K562 (cell line): ENCODE data around the gene TSPAN15. TPM values are rescaled to one million over a fixed set of nuclear protein-coding genes. Genes with fewer than 3 reads are reported as not detected.
A peak's percentile ranks its signal among the peaks of the same experiment; 100 is the strongest.

ENCODE experiments used
- AFF1 ChIP-seq, 2 experiments: fragments of 450-650 bp; IDR thresholded peaks; 2 replicates each; pipeline ENCODE4 v1.6.1; 2018; ENCODE audit warnings: mild to moderate bottlenecking in 2 of 2, low read depth in 1 of 2; ENCODE audit not compliant: partially characterized antibody in 2 of 2
- CEBPB ChIP-seq: fragments of 450-650 bp; IDR thresholded peaks from 2 replicates; pipeline ENCODE4 v1.6.1; 2016; ENCODE audit warnings: missing genetic modification characterization, missing compliant biosample characterization
- EWSR1 ChIP-seq: fragments of 450-650 bp; IDR thresholded peaks from 2 replicates; pipeline ENCODE4 v1.6.1; 2018; ENCODE audit warnings: borderline replicate concordance, mild to moderate bottlenecking, low read depth, moderate library complexity; ENCODE audit not compliant: partially characterized antibody
- FOSL1 ChIP-seq: fragments of 200-800 bp; sonication (Bioruptor generic); conservative IDR thresholded peaks from 2 replicates; pipeline ENCODE4 v1.6.1; 2016; ENCODE audit warnings: missing genetic modification characterization, missing compliant biosample characterization
- FOXJ3 ChIP-seq: sonication (generic); formaldehyde crosslinking; IDR thresholded peaks from 2 replicates; pipeline ENCODE4 v1.4.0; 2020; ENCODE audit warnings: mild to moderate bottlenecking, missing genetic modification reagents
- KDM1A ChIP-seq, 2 experiments: fragments of 450-650 bp; IDR thresholded peaks; 2 replicates each; pipeline ENCODE4 v1.6.1; 2016; ENCODE audit warnings: mild to moderate bottlenecking in 2 of 2
- NUFIP1 ChIP-seq: fragments of 450-650 bp; IDR thresholded peaks from 2 replicates; pipeline ENCODE4 v1.6.1; 2018; ENCODE audit not compliant: partially characterized antibody
- PPARD ChIP-seq: fragments of 250-450 bp; sonication (Bioruptor Pico); IDR thresholded peaks from 2 replicates; pipeline ENCODE4 v1.8.0; 2022; ENCODE audit warnings: inconsistent platforms, mild to moderate bottlenecking, moderate library complexity
- ZNF695 ChIP-seq: fragments of 450-650 bp; formaldehyde crosslinking; IDR thresholded peaks from 2 replicates; pipeline ENCODE4 v1.4.0; 2020; ENCODE audit warnings: mild to moderate bottlenecking, moderate library complexity
- ZNF696 ChIP-seq: fragments of 250-450 bp; sonication (Bioruptor Pico); conservative IDR thresholded peaks from 2 replicates; pipeline ENCODE4 v1.4.0; 2020; ENCODE audit warnings: mild to moderate bottlenecking, moderate library complexity
- polyA plus RNA-seq, 8 experiments: library from polyadenylated mRNA; depleted of rRNA in 4 of 8; stranded (reverse) in 5 of 8; unstranded in 3 of 8; fragments of >200 nt; fragmentation: Nextera tagmentation in 2 of 8; fragmentation: Illumina TruSeq in 1 of 8; extraction: Ambion mirVana in 2 of 8; extraction: Trizol in 1 of 8; gene quantifications; 2 replicates each; pipeline versions ENCODE4 v1.2.1 to v1.2.3, GENCODE V29; 2011 to 2014; ENCODE audit warnings: inconsistent platforms in 1 of 8, missing spikeins in 1 of 8
- total RNA-seq, 7 experiments: library from RNA; depleted of rRNA in 6 of 7; stranded (reverse); fragments of >200 nt in 6 of 7; fragmentation: Illumina TruSeq in 2 of 7; extraction: Trizol in 2 of 7; gene quantifications; 2 replicates each; pipeline versions ENCODE4 v1.2.1 to v1.2.3, GENCODE V29; 2011 to 2021; ENCODE audit warnings: low replicate concordance in 1 of 7
- TF ChIP-seq, protein P1 (sequence below): fragments of 450-650 bp; IDR thresholded peaks from 2 replicates; pipeline ENCODE4 v1.6.1; 2016

Gene TSPAN15
- total and polyA plus RNA-seq, 9 of the 15 experiments (the other 6 are each of a cell fraction or from before 2014, with no cell fraction given) = 0.33 to 1.0 (median 0.45) TPM; not detected in 2

- TF ChIP-seq FOXJ3 (no peak), EWSR1 (no peak), KDM1A (IDR thresholded peaks at IDR 0.05) (no peak), NUFIP1 (no peak), PPARD (CRISPR knock-in tag) (no peak), AFF1 (IDR thresholded peaks at IDR 0.05; ENCODE audit: low read depth in 1 of 2, partially characterized antibody in 2 of 2) (no peak), CEBPB (tag) (peak; percentile 85), ZNF695 (no peak), ZNF696 (CRISPR knock-in tag) (no peak), FOSL1 (tag) (no peak)
- TF ChIP-seq, protein P1, sequence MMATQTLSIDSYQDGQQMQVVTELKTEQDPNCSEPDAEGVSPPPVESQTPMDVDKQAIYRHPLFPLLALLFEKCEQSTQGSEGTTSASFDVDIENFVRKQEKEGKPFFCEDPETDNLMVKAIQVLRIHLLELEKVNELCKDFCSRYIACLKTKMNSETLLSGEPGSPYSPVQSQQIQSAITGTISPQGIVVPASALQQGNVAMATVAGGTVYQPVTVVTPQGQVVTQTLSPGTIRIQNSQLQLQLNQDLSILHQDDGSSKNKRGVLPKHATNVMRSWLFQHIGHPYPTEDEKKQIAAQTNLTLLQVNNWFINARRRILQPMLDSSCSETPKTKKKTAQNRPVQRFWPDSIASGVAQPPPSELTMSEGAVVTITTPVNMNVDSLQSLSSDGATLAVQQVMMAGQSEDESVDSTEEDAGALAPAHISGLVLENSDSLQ = peak; percentile 70
- TF ChIP-seq, all 486 proteins: peak for 8
Measured at GRCh38 chr10:69439813-69440506, 11.3 kb upstream of the TSPAN15 start (continued).
